T-helper 2 cell treated with Interferon-gamma antibody and Interleukin-4, amounts not matched to agents 5 μg/mL and 100 μg/mL, for 36 hours (primary cell): ENCODE results near the gene ANKS6.

ENCODE experiments used
- DNase-seq: peaks from one replicate; pipeline ENCODE4 v3.0.0; 2021; ENCODE audit warnings: low spot score
- H3K27ac Mint-ChIP-seq: one replicate; pipeline ENCODE4 v1.8.0; 2021; ENCODE audit warnings: mild to moderate bottlenecking, mixed read lengths
- H3K27me3 Mint-ChIP-seq: one replicate; pipeline ENCODE4 v1.8.0; 2021; ENCODE audit warnings: low read depth, mixed read lengths
- H3K36me3 Mint-ChIP-seq: one replicate; pipeline ENCODE4 v1.8.0; 2021; ENCODE audit warnings: low read depth, mixed read lengths
- H3K4me1 Mint-ChIP-seq: one replicate; pipeline ENCODE4 v1.8.0; 2021; ENCODE audit warnings: low read depth, mixed read lengths
- H3K4me3 Mint-ChIP-seq: one replicate; pipeline ENCODE4 v1.8.0; 2022; ENCODE audit warnings: mild to moderate bottlenecking, moderate library complexity, mixed read lengths
- H3K9me3 Mint-ChIP-seq: one replicate; pipeline ENCODE4 v1.8.0; 2021; ENCODE audit warnings: mixed read lengths

Gene ANKS6

DNA sequence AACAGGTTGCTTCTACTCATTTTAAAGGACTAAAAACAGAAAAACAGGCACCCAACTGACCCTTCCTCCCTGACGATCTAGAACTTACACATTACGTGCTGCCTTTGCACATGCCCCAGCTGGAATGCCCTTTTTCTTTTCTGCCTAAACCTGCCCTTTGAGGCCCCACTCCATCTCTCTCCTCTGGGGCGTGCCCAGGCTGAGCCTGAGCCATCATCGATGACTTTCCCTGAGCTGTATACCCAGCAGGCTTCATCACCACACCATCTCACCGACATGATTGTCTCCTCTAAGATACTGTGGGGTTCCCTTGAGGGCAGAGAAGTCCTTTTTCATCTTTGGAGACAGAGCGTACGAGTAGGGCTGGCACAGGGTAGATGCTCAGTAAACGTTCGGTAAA is 63.6 kb downstream of the ANKS6 start:
- H3K4me1 Mint-ChIP-seq: no peaks in the 10 kb centered on the region
- no peak overlapping the region for H3K27ac Mint-ChIP-seq
- H3K4me3 Mint-ChIP-seq: no peak overlapping the region
- H3K27me3 Mint-ChIP-seq: no peaks in the 10 kb centered on the region
- DNase-seq: no peak
- no peaks in the 10 kb centered on the region for H3K9me3 Mint-ChIP-seq
- no peaks in the 10 kb centered on the region for H3K36me3 Mint-ChIP-seq

DNA sequence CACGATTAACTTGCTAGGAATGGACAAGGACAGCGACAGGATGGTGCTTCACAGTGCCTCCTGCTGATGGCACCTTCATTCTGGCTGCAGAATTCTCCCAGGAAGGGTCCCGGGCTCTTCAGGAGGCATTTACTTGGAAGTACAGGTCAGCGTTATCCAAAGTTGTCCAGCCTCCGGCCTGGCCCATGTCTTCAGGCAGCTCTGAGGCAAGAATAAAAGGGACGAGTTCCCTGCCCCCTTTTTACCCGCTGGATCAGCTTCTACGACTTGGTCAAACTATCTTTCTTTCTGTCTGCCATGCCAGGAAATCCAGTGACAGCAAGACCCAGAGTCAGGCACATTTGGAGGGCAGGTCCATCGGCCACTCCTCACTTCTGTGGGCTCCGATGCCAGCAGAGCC is 64.3 kb downstream of the ANKS6 start:
- H3K27ac Mint-ChIP-seq: no peak overlapping the region
- H3K36me3 Mint-ChIP-seq: no peaks in the 10 kb centered on the region
- no peak for DNase-seq
- H3K27me3 Mint-ChIP-seq: no peaks in the 10 kb centered on the region
- H3K4me3 Mint-ChIP-seq: no peak overlapping the region
- H3K4me1 Mint-ChIP-seq: no peaks in the 10 kb centered on the region
- no peaks in the 10 kb centered on the region for H3K9me3 Mint-ChIP-seq

DNA sequence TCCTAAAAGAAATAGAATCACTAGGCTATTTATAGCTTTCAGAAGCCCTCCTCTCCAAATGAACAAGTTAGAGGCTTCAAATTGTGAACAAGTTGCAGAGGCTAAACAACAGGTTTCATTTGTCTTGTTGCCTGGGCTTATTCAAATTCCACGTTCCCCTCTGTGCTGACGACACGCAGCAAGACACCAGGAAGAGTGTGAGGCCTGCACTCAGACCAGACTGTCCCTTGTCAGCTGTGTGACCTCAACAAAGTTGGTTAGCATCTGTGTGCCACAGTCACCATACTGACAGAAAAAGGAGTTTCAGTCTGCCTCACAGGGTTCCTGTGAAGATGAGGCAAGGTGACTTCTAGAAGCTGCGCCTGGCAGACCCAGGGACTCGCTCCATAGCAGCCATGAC is 65.5 kb downstream of the ANKS6 start:
- H3K4me3 Mint-ChIP-seq: no peak overlapping the region
- no peak overlapping the region for H3K27ac Mint-ChIP-seq
- no peaks in the 10 kb centered on the region for H3K9me3 Mint-ChIP-seq
- no peaks in the 10 kb centered on the region for H3K36me3 Mint-ChIP-seq
- no peak for DNase-seq
- no peaks in the 10 kb centered on the region for H3K4me1 Mint-ChIP-seq
- no peaks in the 10 kb centered on the region for H3K27me3 Mint-ChIP-seq

DNA sequence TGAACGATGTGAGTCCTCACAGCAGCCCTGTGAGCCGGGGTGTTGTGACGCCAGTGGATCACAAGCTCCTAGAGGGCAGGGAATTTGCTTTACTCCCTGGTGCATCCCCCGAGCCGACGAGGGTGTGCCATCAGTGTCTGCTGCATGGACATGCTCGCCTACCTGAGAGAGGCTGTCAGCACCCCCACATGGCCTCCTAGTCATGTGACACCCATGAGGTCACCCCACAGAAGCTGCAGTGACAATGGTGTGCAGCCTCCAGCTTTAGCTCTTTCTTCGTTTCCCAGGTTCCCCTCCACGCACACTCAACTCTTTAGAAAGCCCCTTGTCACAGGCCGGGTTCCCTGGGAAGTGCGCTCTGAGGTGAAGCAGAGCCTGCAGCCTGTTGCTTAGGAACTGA is 67.9 kb downstream of the ANKS6 start:
- H3K4me1 Mint-ChIP-seq: no peaks in the 10 kb centered on the region
- peaks cover 5% of the 10 kb centered on the region for H3K27me3 Mint-ChIP-seq
- no peak overlapping the region for H3K27ac Mint-ChIP-seq
- DNase-seq: no peak
- no peaks in the 10 kb centered on the region for H3K36me3 Mint-ChIP-seq
- H3K9me3 Mint-ChIP-seq: no peaks in the 10 kb centered on the region
- no peak overlapping the region for H3K4me3 Mint-ChIP-seq

DNA sequence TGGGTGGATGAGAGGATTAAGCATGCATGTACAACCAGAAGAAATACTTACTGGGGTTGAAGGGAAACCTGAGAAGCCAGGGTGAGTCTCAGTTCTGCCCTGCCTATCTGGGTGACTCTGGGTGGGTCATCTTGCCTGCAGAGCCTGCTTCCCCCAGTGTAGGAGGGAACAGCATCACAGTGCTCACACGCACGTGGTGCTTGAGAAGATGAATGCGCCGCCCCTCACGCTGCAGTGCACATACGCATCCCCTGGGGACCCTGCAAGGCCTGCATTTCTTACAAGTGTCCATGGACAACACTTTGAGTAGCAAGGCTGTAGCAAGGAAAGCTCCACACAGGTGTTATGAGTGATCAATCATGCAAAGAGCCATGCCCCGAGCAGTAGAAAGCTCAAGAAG is 68.9 kb downstream of the ANKS6 start:
- peaks cover 6% of the 10 kb centered on the region for H3K27me3 Mint-ChIP-seq
- DNase-seq: no peak
- no peaks in the 10 kb centered on the region for H3K9me3 Mint-ChIP-seq

DNA sequence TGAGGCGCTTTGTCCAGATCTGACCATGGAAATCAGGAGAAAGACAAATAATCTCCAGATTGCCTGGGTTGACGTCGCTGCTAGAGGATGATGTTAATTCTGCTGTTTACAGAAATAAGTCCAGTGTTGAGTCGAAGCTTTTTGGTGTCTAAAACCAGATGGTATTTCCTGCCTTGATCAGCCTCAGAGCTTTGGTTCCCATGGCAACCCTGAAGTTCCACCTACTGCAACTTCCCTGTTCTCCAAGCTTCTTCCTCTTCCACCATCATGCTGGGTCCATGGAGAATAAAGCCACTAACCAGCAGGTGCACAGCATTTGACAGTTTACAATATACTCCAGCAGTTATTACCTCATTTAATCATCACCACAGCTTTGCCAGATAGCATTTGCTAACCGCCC is 69.6 kb downstream of the ANKS6 start:
- Mint-ChIP-seq H3K9me3 (no peaks in the 10 kb centered on the region), H3K4me3 (no peak overlapping the region), H3K27ac (no peak overlapping the region), H3K36me3 (no peaks in the 10 kb centered on the region), H3K4me1 (no peaks in the 10 kb centered on the region), H3K27me3 (peaks cover 6% of the 10 kb centered on the region)
- DNase-seq: no peak

More for the DNA sequence above, 68.9 kb downstream of the ANKS6 start:
- H3K27ac Mint-ChIP-seq: no peak overlapping the region
- H3K4me3 Mint-ChIP-seq: no peak overlapping the region
- H3K4me1 Mint-ChIP-seq: no peaks in the 10 kb centered on the region
- H3K36me3 Mint-ChIP-seq: no peaks in the 10 kb centered on the region

DNA sequence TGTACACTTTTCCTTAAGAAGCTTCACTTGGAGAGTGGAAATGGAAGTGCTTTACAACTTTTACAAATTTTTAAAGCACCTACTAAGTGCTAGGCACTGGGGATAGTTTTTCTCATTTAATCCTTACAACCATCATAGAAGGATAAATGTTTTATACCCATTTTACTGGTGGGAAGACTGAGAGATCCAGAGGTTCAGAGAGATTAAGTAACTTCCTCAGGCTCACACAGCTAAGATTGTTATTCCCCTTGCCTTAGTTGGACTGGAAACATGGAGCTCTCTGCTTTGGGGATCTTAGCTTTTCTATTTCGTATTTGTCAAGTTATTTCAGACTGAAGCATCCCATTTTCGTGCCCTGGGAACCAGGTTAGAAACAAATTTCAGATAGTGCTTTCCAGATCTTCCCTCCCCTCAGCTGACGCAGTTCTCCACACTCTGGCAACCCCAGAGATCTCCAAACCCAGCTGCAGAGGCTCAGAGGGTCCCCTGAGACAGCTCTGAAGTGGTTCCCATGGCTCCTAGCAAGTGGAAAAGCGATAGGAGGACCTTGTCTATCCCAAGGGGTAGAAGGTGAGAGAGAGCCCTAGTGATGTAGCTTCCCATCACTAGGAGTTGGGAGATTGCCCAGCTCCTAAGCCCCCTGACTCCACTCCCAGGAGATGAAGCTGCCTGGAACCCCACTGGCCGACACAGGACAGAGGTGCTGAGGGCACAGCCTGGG is 71.4 kb downstream of the ANKS6 start:
- DNase-seq: no peak
- no peaks in the 10 kb centered on the region for H3K4me1 Mint-ChIP-seq
- H3K4me3 Mint-ChIP-seq: no peak overlapping the region
- H3K27ac Mint-ChIP-seq: no peak overlapping the region
- H3K36me3 Mint-ChIP-seq: no peaks in the 10 kb centered on the region
- H3K27me3 Mint-ChIP-seq: peaks cover 8% of the 10 kb centered on the region
- no peaks in the 10 kb centered on the region for H3K9me3 Mint-ChIP-seq

DNA sequence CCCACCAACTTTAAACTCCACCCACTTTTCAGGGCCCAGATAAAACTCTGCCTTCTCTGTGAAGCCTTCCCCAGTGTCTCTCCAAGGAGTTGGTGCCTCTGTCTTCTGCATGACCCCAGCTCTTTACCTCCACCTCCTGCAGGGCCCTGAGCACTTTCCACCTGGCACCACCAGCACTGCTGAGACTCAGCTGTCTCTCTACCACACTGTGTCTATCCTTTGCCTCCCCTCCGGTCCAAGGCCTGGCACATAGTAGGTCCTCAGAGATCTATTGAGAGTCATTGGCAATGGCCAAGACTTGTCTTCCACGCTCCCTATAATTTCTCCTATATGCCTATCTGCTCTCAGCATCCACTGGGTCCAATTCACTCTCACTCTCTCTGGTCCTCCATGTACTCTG is 74.7 kb downstream of the ANKS6 start:
- Mint-ChIP-seq H3K9me3 (no peaks in the 10 kb centered on the region), H3K27me3 (peaks cover 13% of the 10 kb centered on the region), H3K27ac (no peak overlapping the region), H3K4me1 (no peaks in the 10 kb centered on the region), H3K36me3 (no peaks in the 10 kb centered on the region), H3K4me3 (no peak overlapping the region)
- no peak for DNase-seq

DNA sequence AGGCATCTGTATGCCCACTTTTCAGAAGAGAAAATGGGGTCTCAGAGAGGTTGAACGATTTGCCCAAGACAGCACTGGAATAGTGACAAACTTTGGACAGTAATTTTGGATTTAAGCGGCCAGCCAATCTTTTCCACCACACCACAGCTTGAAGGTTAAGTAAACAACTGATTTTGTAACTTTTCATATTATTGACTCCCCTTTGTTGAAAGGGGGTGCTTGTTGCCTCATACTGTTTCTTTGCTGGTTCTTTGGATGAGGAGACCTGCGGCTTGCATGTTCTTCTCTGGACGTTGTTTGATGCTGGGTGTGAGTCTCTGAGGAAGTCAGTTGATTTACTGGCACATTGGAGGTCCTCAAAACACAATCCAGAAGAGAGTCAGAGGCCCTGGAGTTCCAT is 76.0 kb downstream of the ANKS6 start:
- no peaks in the 10 kb centered on the region for H3K9me3 Mint-ChIP-seq
- DNase-seq: no peak
- H3K4me3 Mint-ChIP-seq: no peak overlapping the region
- H3K27ac Mint-ChIP-seq: no peak overlapping the region
- H3K27me3 Mint-ChIP-seq: peaks cover 21% of the 10 kb centered on the region
- no peaks in the 10 kb centered on the region for H3K4me1 Mint-ChIP-seq
- no peaks in the 10 kb centered on the region for H3K36me3 Mint-ChIP-seq

DNA sequence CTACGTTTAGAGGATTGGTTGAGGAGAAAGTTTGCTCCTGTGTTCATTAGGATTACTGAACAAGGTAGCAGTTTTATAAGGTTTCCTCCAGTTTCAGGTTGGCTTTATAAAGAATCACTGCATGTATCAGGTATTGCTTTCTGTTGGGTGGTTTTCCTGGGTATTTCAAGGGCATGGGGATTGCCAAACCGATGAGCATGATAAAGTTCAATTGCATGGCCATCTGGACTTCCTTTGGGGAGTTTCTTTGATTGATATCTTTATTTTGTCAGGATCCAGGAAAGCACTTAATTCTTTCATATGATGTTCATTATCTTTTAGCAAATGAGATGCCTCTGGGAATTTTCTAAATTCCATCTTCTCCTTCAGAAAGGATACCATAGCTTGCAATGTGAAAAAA is 77.3 kb downstream of the ANKS6 start:
- peaks cover 22% of the 10 kb centered on the region for H3K27me3 Mint-ChIP-seq
- no peaks in the 10 kb centered on the region for H3K4me1 Mint-ChIP-seq
- H3K27ac Mint-ChIP-seq: no peak overlapping the region
- no peaks in the 10 kb centered on the region for H3K36me3 Mint-ChIP-seq
- no peaks in the 10 kb centered on the region for H3K9me3 Mint-ChIP-seq
- no peak for DNase-seq
- H3K4me3 Mint-ChIP-seq: no peak overlapping the region

DNA sequence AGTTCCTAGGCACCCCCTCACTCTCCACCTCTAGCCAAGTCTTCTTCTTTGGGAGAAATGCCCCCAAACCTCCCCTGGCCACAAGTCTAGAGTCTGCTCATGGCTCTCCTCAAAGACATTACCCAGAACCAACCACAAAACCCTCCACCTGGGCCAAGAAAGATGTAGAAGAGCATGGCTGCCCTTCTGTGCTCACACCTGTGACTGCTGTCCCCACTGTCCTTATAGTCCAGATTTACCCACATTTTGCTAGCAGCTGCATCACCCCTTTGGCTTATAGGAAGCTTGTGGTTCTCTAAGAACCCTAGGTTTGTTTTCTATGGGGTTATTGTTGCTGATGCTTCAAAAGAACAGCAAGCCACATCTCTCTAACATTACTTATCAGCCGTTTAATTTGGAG is 81.5 kb downstream of the ANKS6 start:
- DNase-seq: no peak
- H3K9me3 Mint-ChIP-seq: no peaks in the 10 kb centered on the region
- H3K4me1 Mint-ChIP-seq: no peaks in the 10 kb centered on the region
- H3K27ac Mint-ChIP-seq: no peak overlapping the region
- H3K4me3 Mint-ChIP-seq: no peak overlapping the region
- H3K27me3 Mint-ChIP-seq: peaks cover 48% of the 10 kb centered on the region
- H3K36me3 Mint-ChIP-seq: no peaks in the 10 kb centered on the region

DNA sequence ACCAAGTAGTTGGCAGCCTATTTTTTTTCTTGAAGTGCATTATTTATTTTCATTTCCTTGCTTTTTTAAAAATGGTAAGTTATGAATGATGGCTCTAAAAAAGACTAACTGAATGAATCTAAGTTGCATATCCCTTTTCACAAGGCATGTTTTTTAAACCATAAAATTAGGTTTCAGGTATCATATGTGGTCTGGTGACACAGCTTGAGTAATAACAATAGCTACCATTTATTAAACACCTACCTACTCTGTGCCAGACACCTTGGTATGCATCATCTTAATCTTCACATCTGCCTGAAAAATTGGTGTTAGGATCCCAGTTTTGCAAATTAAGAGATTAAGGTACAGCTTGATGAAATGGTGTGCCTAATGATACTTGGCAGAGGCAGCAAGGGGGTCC is 83.4 kb downstream of the ANKS6 start:
- H3K27ac Mint-ChIP-seq: no peak overlapping the region
- no peaks in the 10 kb centered on the region for H3K9me3 Mint-ChIP-seq
- H3K4me1 Mint-ChIP-seq: no peaks in the 10 kb centered on the region
- no peak for DNase-seq
- no peak overlapping the region for H3K4me3 Mint-ChIP-seq
- H3K36me3 Mint-ChIP-seq: no peaks in the 10 kb centered on the region
- H3K27me3 Mint-ChIP-seq: peaks cover 52% of the 10 kb centered on the region

DNA sequence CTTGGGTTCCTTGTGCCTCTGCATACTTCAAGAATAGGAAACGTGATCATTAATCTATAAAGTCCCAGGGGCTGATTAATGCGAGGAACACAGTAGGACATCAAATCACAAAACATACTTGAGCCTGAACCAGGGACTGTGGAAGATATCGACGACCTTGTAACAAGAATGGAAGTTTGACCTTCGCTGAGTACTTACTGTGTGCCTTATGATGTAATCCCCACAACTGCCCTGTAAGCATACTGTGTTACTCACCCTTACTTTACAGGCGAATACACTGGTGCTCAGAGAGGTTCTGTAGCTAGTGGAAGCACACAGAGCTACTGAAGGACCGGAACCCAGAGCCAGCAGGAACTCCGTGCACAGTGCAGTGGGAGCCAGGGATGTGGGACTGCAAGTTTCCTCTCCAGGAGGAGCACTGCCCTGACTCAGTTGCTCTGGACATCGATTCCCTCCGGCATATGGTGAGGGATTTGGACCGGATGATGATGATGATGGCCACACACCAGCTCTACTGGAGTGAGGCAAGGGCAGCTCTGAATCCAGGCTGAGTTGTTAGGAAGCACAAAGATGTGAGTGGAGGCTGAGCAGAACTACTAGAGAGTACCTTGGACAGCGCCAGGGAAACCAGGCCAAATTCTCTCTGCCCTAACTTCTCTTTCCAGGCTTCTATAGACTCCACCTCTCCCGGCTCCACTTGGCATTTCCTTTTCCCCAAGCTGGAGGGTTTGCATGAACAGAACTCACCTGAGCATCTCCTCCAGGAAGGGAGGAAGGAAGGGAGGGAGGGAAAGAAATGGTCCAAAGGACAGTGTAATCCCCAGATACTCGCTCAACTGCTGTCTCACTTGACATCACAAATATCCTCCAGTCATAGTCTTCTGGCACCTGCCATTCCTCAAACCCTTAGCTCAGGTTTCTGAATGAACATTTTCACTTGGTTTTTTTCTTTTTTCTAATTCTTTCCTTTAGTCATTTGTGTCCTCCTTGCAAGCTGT is 86.1 kb downstream of the ANKS6 start:
- Mint-ChIP-seq H3K9me3 (no peaks in the 10 kb centered on the region), H3K27ac (no peak overlapping the region), H3K27me3 (peaks cover 63% of the 10 kb centered on the region), H3K4me1 (peaks cover 1% of the 10 kb centered on the region), H3K36me3 (no peaks in the 10 kb centered on the region), H3K4me3 (no peak overlapping the region)
- no peak for DNase-seq
